ENCODE measurements around the gene ZNF81. TPM values are rescaled to one million over a fixed set of nuclear protein-coding genes. Genes with fewer than 3 reads are reported as not detected.
"Not testable (repeated sequence)": the region's sequence is repeated elsewhere in the genome, so short reads cannot be mapped to it uniquely, and the experiment has no call there.

Gene ZNF81
- total RNA-seq, 1 donor from 2014 or later: 8.3 TPM

- not testable (repeated sequence) for DNase-seq (ENCODE audit: low spot score)
Observed at GRCh38 chrX:47931970-47932369, 95.3 kb downstream of the ZNF81 start.

GRCh38 chrX:47933946-47934345 lies 97.2 kb downstream of the ZNF81 start:
- DNase-seq (ENCODE audit: low spot score): no peak

- no peak for DNase-seq (ENCODE audit: low spot score)
Observed at GRCh38 chrX:47936224-47936939, 99.7 kb downstream of the ZNF81 start.

GRCh38 chrX:47936940-47937317 lies 100.2 kb downstream of the ZNF81 start:
- no peak for DNase-seq (ENCODE audit: low spot score)

- no peak for DNase-seq (ENCODE audit: low spot score)
Observed at GRCh38 chrX:47940448-47940847, 103.7 kb downstream of the ZNF81 start.

- no peak for DNase-seq (ENCODE audit: low spot score)
Observed at GRCh38 chrX:47941423-47941822, 104.7 kb downstream of the ZNF81 start.

GRCh38 chrX:47955295-47955694 lies 118.6 kb downstream of the ZNF81 start:
- not testable (repeated sequence) for DNase-seq (ENCODE audit: low spot score)

- no peak for DNase-seq (ENCODE audit: low spot score)
Observed at GRCh38 chrX:47956016-47956415, 119.3 kb downstream of the ZNF81 start.

GRCh38 chrX:47958206-47958605 lies 121.5 kb downstream of the ZNF81 start:
- DNase-seq (ENCODE audit: low spot score): not testable (repeated sequence)

- DNase-seq (ENCODE audit: low spot score): no peak
Observed at GRCh38 chrX:47958761-47959342, 122.2 kb downstream of the ZNF81 start.

GRCh38 chrX:47960406-47960805 lies 123.7 kb downstream of the ZNF81 start:
- no peak for DNase-seq (ENCODE audit: low spot score)

- not testable (repeated sequence) for DNase-seq (ENCODE audit: low spot score)
Observed at GRCh38 chrX:47961830-47962229, 125.1 kb downstream of the ZNF81 start.

GRCh38 chrX:47965526-47965925 lies 128.8 kb downstream of the ZNF81 start:
- DNase-seq (ENCODE audit: low spot score): not testable (repeated sequence)

Other genes with a start within 250 kb of the ZNF81 start
- gene SYN1, start 217.0 kb upstream of the ZNF81 start, total RNA-seq: not detected
- gene CFP, start 207.0 kb upstream of the ZNF81 start, total RNA-seq: 11.8 TPM
- gene ELK1, start 186.3 kb upstream of the ZNF81 start, total RNA-seq: 40.3 TPM
- gene UXT, start 177.7 kb upstream of the ZNF81 start, total RNA-seq: 81.7 TPM
- gene ZNF182, start 167.1 kb downstream of the ZNF81 start, total RNA-seq: 3.6 TPM
- not detected for gene SPACA5, start 170.1 kb downstream of the ZNF81 start, total RNA-seq
- gene ZNF630, start 234.7 kb downstream of the ZNF81 start, total RNA-seq: 0.96 TPM